ELF-1 (cell line): ENCODE data around the gene TSPAN31.

Source experiments
- DNase-seq: peaks from one replicate; pipeline ENCODE4 v3.0.0-alpha.2; 2016; ENCODE audit warnings: low read depth, low spot score

Gene TSPAN31

DNA sequence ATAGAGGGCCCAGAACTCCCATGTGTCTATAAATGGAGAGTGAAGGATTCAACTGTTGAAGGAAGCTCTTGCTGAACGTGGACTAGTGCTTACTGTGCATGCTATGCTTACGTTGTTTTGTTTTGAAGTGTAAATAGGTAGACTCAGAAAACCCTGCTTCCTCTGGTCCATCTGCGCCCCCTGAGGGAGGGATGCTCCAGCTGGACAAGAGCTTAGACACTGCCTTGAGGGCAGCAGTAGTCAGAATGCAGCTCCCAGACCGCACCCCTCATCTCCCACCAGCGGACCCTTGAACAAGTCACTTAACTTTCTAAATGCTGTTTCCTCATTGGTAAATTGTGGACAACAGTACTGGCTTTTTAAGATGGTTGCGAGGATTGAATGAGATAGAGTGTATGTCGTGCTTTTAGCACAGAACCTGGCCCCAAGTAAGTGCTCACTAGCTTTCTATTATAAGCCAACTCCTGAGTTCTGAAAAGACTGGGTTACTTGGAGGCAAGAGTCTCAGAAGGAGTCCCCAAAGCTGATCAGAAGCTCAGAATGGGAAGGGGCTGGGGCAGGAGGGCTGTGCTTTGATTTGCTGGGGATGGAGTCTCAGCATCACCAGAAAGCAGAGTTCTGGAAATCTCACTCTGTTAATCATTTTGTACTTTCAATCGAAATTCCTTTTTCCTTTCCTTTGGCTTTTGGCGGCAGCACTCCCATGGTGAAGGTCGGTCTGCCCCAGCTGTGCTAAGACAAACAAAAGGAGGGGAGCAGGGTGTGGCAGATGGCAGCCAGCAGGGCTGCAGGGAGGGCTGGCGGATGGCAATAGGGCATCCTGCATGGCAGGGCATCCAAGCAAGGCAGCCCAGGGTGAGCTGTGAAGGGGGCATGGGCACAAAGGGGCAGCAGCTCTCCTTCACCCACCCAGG is 21.9 kb upstream of the TSPAN31 start:
- DNase-seq: no peak

DNA sequence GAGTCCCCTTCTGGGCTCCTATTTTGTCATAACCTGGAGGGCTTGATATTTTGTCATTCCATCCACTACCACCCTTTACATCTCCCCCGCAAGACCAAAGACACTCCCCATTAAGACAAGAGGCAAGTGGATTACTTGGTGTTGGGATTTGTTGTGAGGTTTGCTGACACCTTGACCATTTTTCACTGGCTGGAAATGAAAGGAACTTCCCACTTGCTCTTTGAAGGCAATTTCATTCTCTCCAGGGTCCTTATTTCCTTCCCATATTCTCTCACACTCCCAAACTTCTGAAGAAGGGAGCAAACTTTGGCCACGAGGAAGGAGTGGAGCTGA is 21.2 kb upstream of the TSPAN31 start:
- no peak for DNase-seq

DNA sequence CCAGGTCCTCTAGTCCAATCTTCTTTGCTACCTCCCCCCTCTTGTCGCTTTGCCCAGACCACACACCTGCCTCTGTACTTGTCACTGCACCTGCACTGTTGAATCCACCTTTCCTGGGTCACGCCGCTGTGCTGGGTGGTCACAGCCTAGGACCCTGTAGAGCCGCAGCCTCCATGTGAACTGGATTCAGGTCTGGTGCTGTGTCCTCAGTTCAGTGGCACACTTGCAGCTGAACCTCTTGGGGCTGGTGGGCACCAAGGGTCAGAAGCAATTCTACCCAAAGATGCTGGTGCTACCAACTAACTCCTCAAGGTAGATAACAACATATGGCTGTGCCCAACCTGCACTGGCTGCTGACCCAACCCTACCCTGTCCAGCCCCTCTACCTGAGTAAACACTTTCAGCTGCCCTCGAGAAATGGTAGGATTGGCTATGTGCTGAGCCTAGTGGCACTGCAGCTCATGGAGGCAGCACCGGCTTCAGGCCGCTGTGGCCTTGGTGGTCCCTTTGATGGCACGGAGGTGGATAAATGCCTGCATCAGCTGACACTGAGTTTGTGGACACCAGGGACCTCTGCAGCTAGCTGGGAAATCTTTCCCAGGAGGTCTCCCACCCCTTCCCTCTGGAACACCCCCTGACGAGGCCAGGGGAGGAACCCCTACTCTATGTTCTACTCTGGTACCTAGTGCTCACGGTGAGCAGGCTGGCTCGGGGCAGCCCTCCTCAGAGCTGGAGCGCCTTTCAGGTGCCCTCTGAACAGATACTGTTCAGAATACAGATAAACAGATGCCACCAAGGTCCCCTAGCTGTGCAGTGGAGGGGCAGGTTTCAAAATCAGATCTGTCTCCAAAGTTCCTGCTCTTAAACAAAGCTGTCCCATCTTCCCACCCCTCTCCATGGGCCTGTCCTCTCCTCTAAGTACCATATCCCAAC is 20.6 kb upstream of the TSPAN31 start:
- DNase-seq: no peak

DNA sequence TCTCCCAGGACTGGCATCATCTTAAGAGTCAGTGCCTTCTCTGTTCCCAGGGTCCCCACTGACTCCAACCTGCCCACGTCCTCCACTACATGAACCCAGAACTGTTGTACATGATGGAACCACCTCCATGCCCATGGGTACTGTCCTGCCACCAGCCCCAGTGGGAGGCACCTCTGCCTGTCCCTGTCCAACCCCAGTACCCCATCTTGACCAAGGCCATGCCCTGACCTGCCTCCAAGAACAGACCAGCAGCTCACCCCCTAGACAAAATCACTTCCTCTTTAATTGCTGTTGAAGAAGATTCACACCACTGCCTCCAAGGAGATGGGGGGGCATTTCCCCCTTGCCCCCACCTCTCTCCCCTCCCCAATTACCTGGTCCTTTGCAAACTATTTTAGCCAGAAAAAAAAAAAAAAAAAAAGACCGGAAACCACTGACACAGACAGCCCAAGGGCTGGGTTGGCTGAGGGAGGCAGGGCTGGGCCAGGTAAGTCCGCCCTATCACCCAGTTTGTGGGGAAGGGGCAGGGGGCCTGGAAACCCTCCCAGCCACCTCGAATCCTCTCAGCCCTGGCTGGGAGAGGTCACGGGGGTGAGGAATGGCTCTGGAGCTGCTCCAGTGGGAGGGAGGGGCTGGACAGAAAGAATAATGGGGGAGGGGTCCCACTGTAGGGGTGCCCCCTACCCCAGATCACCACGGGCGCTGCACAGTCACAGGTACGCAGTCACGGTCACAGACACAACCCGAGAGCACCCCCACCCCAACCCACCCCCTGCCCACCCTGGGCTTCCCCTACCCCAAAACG is 19.7 kb upstream of the TSPAN31 start:
- no peak for DNase-seq

- no peak for DNase-seq
These were observed 19.0 kb upstream of the TSPAN31 start for GRCh38 chr12:57725851-57726150.

DNA sequence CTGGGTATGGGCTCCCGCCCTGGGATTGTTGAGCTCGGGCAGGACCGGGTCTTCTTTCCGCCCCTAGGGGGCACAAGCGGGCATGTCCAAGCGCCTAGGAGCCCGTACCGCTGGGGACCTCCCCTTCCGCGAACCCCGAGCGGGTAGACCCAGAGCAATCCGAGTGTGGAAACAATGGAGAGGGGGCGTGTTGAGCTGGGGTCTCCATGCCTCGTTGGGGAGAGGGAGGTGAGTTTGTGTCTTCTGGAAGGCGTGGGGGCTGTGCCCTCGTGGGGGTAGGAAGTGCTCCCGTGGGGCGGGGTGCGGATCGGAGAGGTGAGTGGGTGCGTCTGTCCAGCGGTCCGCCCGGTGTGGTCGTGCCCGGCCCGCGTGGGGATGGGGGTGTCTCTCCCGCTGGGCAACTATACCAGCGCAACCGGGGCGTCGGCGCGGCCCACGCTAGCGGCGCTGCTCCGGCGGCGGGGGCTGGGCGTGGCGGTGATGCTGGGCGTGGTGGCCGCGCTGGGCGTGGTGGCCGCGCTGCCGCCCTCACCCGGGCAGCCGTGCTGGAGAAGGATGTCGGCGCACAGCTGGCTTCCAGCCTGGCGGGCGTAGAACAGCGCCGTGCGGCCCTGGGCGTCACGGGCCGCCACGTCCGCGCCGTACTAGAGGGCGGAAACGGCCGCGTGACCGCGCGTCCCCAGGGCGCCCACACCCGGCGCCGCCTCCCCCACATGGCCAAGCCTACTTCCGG is 18.5 kb upstream of the TSPAN31 start:
- DNase-seq: peak; percentile 83

- peak; percentile 11 for DNase-seq
These were observed 17.7 kb upstream of the TSPAN31 start for GRCh38 chr12:57726884-57727757.

- peak; percentile 75 for DNase-seq
These were observed 17.0 kb upstream of the TSPAN31 start for GRCh38 chr12:57727758-57728395.

DNA sequence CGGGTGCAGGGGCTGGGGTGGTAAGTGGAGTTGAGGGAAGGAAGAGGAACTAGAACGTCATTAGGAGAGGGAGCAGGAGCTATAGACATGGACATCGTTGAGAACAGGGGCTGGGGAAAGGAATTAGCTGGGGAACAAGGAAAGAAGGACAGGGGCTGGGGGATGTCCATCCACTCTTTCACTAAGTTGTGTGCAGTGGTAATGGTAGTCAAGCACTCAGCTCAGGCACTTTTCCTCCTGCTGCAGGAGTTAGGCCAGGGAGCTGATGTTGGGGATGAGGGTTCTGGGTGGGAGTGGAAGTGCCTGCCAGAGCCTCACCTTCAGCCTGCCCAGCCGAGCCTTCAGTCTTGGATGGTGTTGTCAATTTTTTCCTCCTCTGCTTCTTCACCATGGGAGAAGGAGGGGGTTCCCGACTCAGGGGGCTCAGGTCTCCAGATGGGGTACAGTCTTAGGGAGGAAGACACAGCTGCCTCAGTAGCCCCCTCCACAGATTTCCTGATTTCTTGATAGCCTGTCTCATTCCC is 15.5 kb upstream of the TSPAN31 start:
- DNase-seq: no peak

- no peak for DNase-seq
These were observed 14.3 kb upstream of the TSPAN31 start for GRCh38 chr12:57730336-57731067.

DNA sequence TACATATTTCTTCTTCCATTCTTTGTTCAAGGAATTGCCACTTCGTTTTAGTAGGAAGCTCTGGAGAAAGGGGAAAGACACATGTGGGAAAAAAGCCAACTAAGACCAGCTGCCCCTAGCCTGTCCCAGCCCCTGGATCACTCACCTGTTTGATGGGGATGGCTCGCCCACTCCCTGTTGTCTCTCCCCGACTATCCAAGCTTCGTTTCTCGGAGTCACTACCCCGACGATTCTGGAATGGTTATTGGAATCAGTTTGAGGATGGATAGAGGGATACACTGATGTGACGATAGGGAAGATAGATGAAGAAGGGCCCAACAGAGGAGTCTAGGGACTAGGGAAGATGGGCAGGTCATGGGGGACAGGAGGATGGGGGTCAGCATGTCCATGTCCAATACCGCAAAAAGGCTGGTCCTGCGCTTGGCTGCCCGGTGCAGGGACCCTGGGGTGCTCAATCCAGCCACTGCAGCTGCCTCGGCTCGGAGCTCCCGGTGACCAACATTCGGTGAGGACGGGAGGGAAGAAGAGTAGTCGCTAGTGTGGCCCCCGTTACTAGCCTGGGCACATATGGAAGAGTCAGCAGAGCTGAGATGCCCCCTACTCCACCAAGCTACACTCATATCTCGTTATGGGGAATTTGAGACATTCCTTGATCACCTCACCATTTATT is 13.3 kb upstream of the TSPAN31 start:
- no peak for DNase-seq

DNA sequence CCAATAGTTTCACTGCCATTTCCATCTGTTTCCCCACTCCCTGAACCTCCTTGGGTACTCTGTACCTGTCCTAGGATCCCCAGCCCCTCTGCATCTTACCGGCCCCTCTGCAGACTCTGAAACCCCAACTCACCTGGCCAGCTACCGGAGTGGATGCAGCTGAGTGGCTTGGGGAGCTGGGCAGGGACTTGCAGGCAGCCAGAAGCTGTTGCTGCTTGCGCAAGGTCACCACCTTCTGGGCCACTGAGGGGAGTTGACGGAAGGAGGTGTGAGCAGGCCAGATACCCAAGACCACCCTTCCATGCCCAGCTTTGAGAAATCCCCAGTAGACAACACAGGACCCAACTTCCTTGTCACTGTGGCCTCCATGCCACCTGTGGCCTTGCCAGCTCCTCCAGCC is 12.6 kb upstream of the TSPAN31 start:
- DNase-seq: no peak

GRCh38 chr12:57732726-57733593 is 11.9 kb upstream of the TSPAN31 start:
- DNase-seq: no peak

DNA sequence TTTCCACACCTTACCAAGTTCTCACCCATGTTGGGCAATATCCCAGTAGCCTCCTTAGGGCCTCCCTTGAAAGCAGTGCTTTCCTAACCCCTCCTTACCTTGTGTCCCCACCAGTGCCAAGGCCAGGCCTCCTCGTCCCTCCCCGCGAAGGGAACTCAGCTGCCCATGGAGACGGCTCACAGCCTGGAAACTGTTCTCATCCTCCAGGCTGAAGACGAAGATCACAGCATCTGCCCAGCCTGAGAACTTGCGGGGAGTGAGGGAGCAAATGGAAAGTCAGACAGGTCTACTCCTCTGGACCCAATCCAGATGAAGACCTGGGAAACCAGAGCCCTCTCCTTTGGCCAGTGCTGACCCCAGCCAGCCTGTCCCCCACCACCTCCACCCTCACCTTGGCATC is 10.9 kb upstream of the TSPAN31 start:
- DNase-seq: no peak

DNA sequence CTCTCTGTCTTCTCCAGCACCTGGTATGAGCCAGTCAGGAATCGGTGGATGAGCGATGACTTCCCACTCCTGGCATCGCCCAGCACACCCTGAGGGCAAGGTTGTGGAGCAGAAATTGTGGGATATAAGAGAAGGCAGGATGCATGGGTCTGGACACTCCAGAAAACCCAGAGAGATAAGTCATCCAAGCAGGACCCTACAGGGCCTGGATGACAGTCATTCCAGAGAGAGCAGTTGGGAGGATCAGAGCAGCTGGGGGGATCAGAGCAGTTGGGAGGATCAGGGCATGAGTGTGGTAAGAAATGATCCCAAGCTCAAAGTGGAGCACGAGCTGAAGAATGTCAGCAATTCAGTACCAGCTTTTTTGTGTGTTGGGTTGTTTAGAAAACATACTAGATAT is 10.2 kb upstream of the TSPAN31 start:
- DNase-seq: no peak

DNA sequence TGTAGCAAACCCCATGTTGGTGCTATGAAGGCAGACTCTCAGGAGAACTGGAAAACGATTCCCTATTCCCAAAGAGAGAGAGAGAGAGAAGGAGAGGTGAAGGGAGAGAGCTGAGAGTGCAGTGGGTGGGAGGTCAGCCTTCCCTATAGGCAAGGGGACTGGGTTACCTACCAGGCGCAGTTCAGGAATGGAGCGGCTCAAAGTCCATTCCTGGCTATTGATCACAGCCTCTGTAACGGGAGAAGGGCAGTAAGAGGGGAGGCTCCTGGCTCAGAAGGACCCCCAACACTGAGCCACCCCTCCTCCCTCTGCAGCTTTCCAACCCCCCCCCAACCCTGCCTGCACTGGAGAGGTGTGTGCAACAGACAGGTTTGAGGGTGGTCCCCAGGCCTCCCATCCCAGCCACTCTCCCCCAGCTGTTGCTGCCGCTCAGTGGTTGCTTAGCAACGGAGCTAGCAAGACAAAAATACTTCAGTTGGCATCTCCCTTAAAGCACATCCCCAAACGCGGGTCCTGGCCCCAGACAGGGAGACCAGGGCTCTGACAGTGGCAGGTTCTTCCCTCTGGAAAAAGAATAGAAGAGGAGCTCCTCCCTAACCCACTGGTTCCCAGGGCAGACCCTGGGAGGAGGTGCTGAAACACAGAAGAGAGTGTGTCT is 9.5 kb upstream of the TSPAN31 start:
- no peak for DNase-seq
